Thoracic aorta (tissue), 2 donors: ENCODE measurements around the gene GATA5. TPM values are rescaled to one million over a fixed set of nuclear protein-coding genes. Genes with fewer than 3 reads are reported as not detected.

ENCODE experiments used
- ATAC-seq: fragments of 150-250 bp; one replicate; pipeline ENCODE4 v1.8.0; 2017; ENCODE audit warnings: low read depth; ENCODE audit not compliant: insufficient number of reproducible peaks, low FRiP score
- DNase-seq: peaks from one replicate; pipeline ENCODE4 v3.0.0-alpha.2; 2020; ENCODE audit warnings: low spot score
- H3K27ac ChIP-seq, 2 donors: fragments of 200-600 bp; sonication (generic); 1 replicate in 1 of 2; 2 replicates in 1 of 2; pipeline ENCODE4 v1.5.1; 2016; ENCODE audit warnings: mild to moderate bottlenecking in 2 of 2, moderate library complexity in 2 of 2
- H3K27me3 ChIP-seq: fragments of 200-600 bp; sonication (generic); replicated peaks from 2 replicates; pipeline ENCODE4 v1.6.0; 2016; ENCODE audit warnings: mild to moderate bottlenecking; ENCODE audit not compliant: insufficient read depth
- H3K36me3 ChIP-seq: fragments of 200-600 bp; sonication (generic); one replicate; pipeline ENCODE4 v1.5.1; 2016
- H3K4me1 ChIP-seq, 2 donors: fragments of 200-600 bp; sonication (generic); 1 replicate in 1 of 2; 2 replicates in 1 of 2; pipeline versions ENCODE4 v1.5.1 to v1.6.0; 2016; ENCODE audit warnings: low read depth in 2 of 2, mild to moderate bottlenecking in 1 of 2; ENCODE audit not compliant: control insufficient read depth in 1 of 2
- H3K4me3 ChIP-seq: fragments of 200-600 bp; sonication (generic); 2 replicates; pipeline ENCODE4 v1.5.1; 2016; ENCODE audit warnings: mild to moderate bottlenecking
- H3K9me3 ChIP-seq: fragments of 200-600 bp; sonication (generic); 2 replicates; pipeline ENCODE4 v1.5.1; 2016
- CTCF ChIP-seq: fragments of 200-600 bp; sonication (generic); IDR thresholded peaks from one replicate; pipeline ENCODE4 v1.5.1; 2019; ENCODE audit warnings: antibody characterized with exemption
- total RNA-seq, 2 donors: library from RNA; depleted of rRNA; stranded (reverse); fragments of >200 nt; gene quantifications; one replicate each; pipeline versions ENCODE4 v1.1.0 to v1.2.3, GENCODE V29; 2016

The GATA5 gene
- total RNA-seq, 2 donors from 2014 or later: 0.27 TPM; not detected in 1

DNA sequence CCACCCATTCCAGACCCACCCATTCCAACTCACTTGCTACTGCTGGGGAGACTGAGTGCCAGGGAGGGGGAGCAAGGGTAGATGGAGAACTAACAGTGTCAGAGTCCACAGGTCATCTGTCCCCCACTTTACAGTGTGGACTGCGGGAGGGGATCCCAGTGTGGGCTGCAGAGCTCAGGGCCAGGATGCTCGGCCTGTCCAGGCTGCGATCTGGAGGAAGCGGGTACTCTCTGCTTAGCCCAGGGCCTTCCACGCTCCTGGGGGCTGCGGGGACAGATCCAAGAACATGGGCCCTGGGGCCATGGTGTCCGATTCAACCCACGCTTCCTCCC is 14.1 kb upstream of the GATA5 start:
- no peak for ATAC-seq

DNA sequence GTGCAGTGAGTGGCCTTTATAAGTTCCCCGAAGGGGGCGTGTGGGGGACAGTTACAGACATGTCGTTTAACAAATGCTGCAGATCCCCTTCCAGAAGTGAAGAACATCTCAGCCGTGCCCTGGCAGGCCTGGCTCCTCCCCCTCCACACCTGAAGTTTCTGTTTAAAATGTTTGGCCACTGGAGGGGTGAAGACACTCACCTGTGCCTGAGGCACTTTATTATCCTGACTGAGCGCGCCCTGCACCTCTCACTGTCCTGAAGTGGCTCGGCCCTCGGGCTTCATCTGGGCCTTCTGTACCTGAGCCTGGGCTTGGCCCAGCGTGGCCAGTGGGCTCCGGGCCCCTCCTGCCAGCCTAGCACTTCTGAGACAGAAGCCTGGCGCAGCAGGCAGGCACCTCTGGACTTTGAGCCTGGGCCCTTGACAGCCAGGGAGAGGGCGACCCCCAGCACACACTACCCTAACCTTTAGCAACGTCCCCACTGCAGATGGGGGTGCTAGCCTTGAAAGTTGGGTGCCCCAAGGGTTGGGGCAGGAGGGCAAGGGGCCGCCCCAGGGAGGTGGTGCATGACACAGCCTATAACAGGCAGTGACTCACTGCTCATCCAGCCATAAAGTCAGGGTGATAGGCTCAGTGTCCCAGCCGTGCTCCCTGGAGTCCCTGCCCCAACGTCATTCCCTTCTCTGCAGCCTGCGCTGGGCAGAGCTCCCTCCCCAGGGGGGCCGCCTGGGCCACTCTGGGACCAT is 13.6 kb upstream of the GATA5 start:
- Histone ChIP-seq H3K4me1 (no peaks in the 10 kb centered on the region), H3K36me3 (no peaks in the 10 kb centered on the region), H3K4me3 (no peak overlapping the region), H3K27me3 (no peaks in the 10 kb centered on the region), H3K9me3 (no peaks in the 10 kb centered on the region), H3K27ac (no peak overlapping the region)
- DNase-seq (no peak), ATAC-seq (no peak)
- no peak for TF ChIP-seq CTCF

More for the DNA sequence above, 14.1 kb upstream of the GATA5 start:
- Histone ChIP-seq H3K4me3 (no peak overlapping the region), H3K4me1 (no peaks in the 10 kb centered on the region), H3K27ac (no peak overlapping the region), H3K36me3 (no peaks in the 10 kb centered on the region), H3K27me3 (no peaks in the 10 kb centered on the region), H3K9me3 (no peaks in the 10 kb centered on the region)
- no peak for TF ChIP-seq CTCF
- no peak for DNase-seq

DNA sequence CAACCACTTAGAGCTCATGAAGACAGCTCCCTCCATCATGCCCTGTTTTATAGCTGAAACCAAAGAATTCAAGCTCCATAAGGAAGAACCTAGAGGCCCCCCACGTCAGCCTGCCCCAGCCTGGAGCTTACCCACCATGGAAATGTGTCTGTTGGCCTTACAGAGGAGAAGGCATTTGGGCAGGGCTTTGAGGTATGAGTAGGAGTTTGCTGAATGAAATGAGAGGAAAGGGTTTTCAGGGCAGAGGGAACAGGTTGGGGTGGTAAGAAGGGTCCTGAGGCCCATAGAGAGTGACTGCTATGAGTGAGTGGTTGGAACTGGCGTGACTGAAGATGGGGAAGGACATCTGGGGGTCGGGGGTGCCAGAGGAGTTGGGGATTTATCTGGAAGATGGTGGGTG is 12.7 kb upstream of the GATA5 start:
- no peaks in the 10 kb centered on the region for H3K4me1 ChIP-seq
- DNase-seq: no peak
- H3K27ac ChIP-seq: no peak overlapping the region
- no peak overlapping the region for H3K4me3 ChIP-seq
- no peaks in the 10 kb centered on the region for H3K27me3 ChIP-seq
- no peaks in the 10 kb centered on the region for H3K36me3 ChIP-seq
- ATAC-seq: no peak
- no peak for TF ChIP-seq CTCF
- H3K9me3 ChIP-seq: no peaks in the 10 kb centered on the region

DNA sequence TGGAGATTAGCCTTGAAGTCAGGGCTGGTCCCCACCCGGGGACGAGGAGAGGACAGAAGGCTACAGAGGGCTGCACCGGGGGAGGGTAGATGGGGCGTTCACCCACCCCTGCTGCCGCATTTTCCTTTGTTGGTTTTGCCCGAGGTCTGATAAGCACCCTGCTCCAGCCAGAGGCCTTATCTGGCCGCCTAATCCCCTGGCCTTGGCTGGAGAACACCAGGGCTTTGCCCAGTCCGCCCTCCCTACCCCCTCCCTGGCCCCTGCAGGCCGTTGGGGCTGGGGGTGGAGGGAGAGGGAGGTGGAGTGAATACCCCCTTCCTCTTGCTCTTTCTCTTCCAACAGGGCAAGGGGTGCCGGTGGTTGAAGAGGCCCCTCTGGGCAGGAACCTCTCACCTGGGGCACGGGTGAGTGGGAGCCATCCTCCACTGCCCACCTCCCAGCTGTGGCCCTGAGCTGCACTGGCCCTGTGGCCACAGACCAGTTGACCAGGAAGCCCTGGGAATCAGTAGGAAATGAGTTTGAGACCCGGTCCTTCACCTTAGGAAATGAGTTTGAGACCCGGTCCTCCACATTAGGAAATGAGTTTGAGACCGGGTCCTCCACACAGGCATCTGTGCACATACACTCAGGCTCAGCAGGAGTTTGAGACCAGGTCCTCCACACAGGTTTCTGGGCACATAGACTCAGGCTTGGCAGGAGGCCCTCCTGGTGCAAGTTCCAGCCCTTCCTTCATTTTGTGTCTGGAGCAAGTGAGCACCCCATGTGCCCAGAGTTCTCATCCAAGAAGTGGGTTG is 12.0 kb upstream of the GATA5 start:
- H3K27ac ChIP-seq: no peak overlapping the region
- H3K4me3 ChIP-seq: no peak overlapping the region
- DNase-seq (no peak), ATAC-seq (no peak)
- no peaks in the 10 kb centered on the region for H3K27me3 ChIP-seq
- no peaks in the 10 kb centered on the region for H3K4me1 ChIP-seq
- no peaks in the 10 kb centered on the region for H3K36me3 ChIP-seq
- TF ChIP-seq CTCF: no peak
- H3K9me3 ChIP-seq: no peaks in the 10 kb centered on the region

- ATAC-seq: no peak
- Histone ChIP-seq H3K9me3 (no peaks in the 10 kb centered on the region), H3K27me3 (no peaks in the 10 kb centered on the region), H3K4me3 (no peak overlapping the region), H3K36me3 (no peaks in the 10 kb centered on the region), H3K4me1 (no peaks in the 10 kb centered on the region), H3K27ac (no peak overlapping the region)
- DNase-seq: no peak
- TF ChIP-seq CTCF: no peak
Measured at GRCh38 chr20:62487118-62487517, 11.3 kb upstream of the GATA5 start.
